NB4 (cell line): ENCODE results near the gene RPP25.
A peak's percentile ranks its signal among the peaks of the same experiment; 100 is the strongest.

ENCODE experiments used
- DNase-seq: peaks from one replicate; pipeline ENCODE4 v3.0.0; 2010; ENCODE audit warnings: low read depth
- H3K4me3 ChIP-seq: one replicate; pipeline ENCODE4 v1.5.1; 2011; ENCODE audit warnings: mild to moderate bottlenecking, low read depth, low read length, moderate library complexity
- MYC ChIP-seq: IDR thresholded peaks from 2 replicates; pipeline ENCODE4 v1.6.1; 2011; ENCODE audit warnings: low read depth, low read length
- POLR2A ChIP-seq: IDR thresholded peaks from 2 replicates; pipeline ENCODE4 v1.6.1; 2011; ENCODE audit warnings: mild to moderate bottlenecking; ENCODE audit not compliant: insufficient read length; ENCODE audit errors: extremely low read depth
- TF ChIP-seq, protein P1 (sequence below): IDR thresholded peaks from 2 replicates; pipeline ENCODE4 v1.6.1; 2011; ENCODE audit warnings: low read depth, low read length
- TF ChIP-seq, protein P2 (sequence below): IDR thresholded peaks from one replicate; pipeline ENCODE4 v1.5.1; 2012; ENCODE audit warnings: low read depth, low read length

Gene RPP25

GRCh38 chr15:74956648-74957475 is at the start of gene RPP25:
Gene RPP25 (minus strand): TSS chr15:74956772. CDS start chr15:74956583, 189 bp downstream.
- TF ChIP-seq POLR2A = no peak
- TF ChIP-seq, protein P1, sequence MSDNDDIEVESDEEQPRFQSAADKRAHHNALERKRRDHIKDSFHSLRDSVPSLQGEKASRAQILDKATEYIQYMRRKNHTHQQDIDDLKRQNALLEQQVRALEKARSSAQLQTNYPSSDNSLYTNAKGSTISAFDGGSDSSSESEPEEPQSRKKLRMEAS = no peak
- no peak for TF ChIP-seq MYC
- TF ChIP-seq, protein P2, sequence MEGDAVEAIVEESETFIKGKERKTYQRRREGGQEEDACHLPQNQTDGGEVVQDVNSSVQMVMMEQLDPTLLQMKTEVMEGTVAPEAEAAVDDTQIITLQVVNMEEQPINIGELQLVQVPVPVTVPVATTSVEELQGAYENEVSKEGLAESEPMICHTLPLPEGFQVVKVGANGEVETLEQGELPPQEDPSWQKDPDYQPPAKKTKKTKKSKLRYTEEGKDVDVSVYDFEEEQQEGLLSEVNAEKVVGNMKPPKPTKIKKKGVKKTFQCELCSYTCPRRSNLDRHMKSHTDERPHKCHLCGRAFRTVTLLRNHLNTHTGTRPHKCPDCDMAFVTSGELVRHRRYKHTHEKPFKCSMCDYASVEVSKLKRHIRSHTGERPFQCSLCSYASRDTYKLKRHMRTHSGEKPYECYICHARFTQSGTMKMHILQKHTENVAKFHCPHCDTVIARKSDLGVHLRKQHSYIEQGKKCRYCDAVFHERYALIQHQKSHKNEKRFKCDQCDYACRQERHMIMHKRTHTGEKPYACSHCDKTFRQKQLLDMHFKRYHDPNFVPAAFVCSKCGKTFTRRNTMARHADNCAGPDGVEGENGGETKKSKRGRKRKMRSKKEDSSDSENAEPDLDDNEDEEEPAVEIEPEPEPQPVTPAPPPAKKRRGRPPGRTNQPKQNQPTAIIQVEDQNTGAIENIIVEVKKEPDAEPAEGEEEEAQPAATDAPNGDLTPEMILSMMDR = no peak
- peak within 1 kb of the TSS; percentile 59 for H3K4me3 ChIP-seq
- DNase-seq = peak; percentile 76

GRCh38 chr15:75002398-75002797 is 45.8 kb upstream of the RPP25 start:
- TF ChIP-seq POLR2A = no peak
- TF ChIP-seq MYC = no peak
- TF ChIP-seq, protein P1 = no peak
- TF ChIP-seq, protein P2 = no peak
- no peak for DNase-seq
- H3K4me3 ChIP-seq = no peak overlapping the region

DNA sequence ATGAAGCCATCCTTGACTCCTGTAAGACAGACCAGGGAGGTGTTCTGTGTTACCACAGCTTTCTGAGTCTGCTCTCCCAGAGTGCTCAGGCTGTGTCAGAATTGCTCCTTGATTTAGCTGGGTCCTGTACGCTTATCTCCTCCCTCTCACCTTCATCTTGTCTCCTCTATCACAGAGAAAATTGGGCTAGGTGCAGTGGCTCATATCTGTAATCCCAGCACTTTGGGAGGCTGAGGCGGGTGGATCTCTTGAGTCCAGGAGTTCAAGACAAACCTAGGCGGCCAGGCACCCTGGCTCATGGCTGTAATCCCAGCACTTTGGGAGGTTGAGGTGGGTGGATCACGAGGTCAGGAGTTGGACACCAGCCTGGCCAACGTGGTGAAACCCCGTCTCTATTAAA is 44.7 kb upstream of the RPP25 start:
- H3K4me3 ChIP-seq = no peak overlapping the region
- TF ChIP-seq POLR2A = no peak
- TF ChIP-seq, protein P1 = no peak
- TF ChIP-seq, protein P2 = no peak
- no peak for TF ChIP-seq MYC
- DNase-seq = no peak

GRCh38 chr15:74997543-74997942 is 41.0 kb upstream of the RPP25 start:
- no peak overlapping the region for H3K4me3 ChIP-seq
- DNase-seq = no peak
- TF ChIP-seq, protein P1 = no peak
- TF ChIP-seq POLR2A = no peak
- TF ChIP-seq, protein P2 = no peak
- no peak for TF ChIP-seq MYC

DNA sequence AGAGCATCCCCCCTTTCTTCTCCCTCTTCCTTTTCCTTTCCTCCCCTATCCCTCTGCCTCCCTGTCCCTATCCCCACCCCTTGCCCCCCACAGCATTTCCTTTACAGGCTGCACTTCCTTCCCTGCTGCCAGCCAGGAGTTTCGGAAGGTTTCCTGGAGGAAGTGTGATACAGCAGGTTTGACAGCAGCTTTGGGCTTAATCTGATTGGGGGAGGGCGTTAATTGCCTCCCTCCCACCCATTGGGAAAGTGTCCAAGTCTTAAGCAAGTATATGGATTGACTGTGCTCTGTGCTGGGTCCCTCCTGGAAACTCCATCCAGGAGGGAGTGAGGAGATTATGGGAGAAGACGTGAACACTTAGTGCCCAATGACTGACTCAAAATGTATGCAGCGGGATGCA is 40.6 kb upstream of the RPP25 start:
- no peak for TF ChIP-seq MYC
- TF ChIP-seq, protein P2 = no peak
- TF ChIP-seq, protein P1 = no peak
- no peak for TF ChIP-seq POLR2A
- H3K4me3 ChIP-seq = no peak overlapping the region
- DNase-seq = no peak
